GM06990 (cell line): ENCODE results near the gene DRD4.

Experiments
- DNase-seq: peaks from one replicate; pipeline ENCODE4 v3.0.0-alpha.2; 2011; ENCODE audit not compliant: insufficient read length; ENCODE audit errors: extremely low read depth
- H3K27me3 ChIP-seq: replicated peaks from 2 replicates; pipeline ENCODE4 v1.6.0; 2011; ENCODE audit warnings: low read length; ENCODE audit not compliant: control insufficient read depth, insufficient read depth
- H3K36me3 ChIP-seq: 2 replicates; pipeline ENCODE4 v1.5.1; 2011; ENCODE audit warnings: low read length; ENCODE audit not compliant: control insufficient read depth, insufficient read depth
- H3K4me3 ChIP-seq: replicated peaks from 2 replicates; pipeline ENCODE4 v1.5.1; 2011; ENCODE audit warnings: low read depth, mild to moderate bottlenecking, control low read depth, low read length
- TF ChIP-seq, protein P1 (sequence below): IDR thresholded peaks from 2 replicates; pipeline ENCODE4 v1.5.1; 2011; ENCODE audit warnings: low read length, control low read depth, mild to moderate bottlenecking, inconsistent platforms; ENCODE audit not compliant: insufficient read depth, poor library complexity, severe bottlenecking

The DRD4 gene

DNA sequence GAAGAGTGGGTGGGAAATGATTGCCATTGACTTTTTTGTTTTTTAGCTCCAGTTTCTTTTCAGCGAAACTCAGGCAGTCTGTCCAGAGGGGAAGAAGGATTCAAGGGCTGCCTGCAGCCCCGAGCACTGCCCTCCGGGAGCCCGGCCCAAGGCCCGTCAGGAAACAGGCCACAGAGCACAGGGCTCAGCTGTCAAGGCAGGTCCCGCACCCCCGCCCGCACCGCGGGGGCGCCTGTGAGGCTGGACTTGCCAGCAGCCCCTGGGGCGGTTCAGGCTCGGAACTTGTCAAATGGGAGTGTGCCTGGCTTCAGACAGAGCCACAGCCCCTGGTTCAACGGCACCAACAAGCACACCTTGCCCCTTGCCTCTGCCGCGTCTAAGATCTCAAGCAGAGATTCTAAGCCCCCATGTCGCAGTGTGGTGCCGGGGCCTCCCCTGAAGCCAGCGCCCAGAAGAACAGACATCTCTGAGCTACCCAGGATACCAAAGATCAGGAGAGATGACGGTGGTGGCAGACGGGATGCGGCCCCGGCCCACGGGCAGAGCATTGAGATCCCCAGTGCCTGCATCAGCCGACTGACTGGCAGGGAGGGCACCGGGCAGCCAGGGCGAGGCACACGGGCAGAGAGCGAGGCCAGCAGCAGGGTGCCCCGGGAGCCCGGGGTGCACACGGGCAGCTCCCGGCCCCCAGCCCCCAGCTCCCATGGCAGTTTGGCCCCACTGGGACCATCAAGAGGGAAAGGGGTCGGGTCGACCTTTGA, 29.9 kb upstream of the DRD4 start:
- H3K36me3 ChIP-seq, result peaks cover 44% of the 10 kb centered on the region
- H3K27me3 ChIP-seq, result no peaks in the 10 kb centered on the region
- TF ChIP-seq, protein P1, sequence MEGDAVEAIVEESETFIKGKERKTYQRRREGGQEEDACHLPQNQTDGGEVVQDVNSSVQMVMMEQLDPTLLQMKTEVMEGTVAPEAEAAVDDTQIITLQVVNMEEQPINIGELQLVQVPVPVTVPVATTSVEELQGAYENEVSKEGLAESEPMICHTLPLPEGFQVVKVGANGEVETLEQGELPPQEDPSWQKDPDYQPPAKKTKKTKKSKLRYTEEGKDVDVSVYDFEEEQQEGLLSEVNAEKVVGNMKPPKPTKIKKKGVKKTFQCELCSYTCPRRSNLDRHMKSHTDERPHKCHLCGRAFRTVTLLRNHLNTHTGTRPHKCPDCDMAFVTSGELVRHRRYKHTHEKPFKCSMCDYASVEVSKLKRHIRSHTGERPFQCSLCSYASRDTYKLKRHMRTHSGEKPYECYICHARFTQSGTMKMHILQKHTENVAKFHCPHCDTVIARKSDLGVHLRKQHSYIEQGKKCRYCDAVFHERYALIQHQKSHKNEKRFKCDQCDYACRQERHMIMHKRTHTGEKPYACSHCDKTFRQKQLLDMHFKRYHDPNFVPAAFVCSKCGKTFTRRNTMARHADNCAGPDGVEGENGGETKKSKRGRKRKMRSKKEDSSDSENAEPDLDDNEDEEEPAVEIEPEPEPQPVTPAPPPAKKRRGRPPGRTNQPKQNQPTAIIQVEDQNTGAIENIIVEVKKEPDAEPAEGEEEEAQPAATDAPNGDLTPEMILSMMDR, result no peak
- DNase-seq, result no peak
- H3K4me3 ChIP-seq, result no peak overlapping the region

DNA sequence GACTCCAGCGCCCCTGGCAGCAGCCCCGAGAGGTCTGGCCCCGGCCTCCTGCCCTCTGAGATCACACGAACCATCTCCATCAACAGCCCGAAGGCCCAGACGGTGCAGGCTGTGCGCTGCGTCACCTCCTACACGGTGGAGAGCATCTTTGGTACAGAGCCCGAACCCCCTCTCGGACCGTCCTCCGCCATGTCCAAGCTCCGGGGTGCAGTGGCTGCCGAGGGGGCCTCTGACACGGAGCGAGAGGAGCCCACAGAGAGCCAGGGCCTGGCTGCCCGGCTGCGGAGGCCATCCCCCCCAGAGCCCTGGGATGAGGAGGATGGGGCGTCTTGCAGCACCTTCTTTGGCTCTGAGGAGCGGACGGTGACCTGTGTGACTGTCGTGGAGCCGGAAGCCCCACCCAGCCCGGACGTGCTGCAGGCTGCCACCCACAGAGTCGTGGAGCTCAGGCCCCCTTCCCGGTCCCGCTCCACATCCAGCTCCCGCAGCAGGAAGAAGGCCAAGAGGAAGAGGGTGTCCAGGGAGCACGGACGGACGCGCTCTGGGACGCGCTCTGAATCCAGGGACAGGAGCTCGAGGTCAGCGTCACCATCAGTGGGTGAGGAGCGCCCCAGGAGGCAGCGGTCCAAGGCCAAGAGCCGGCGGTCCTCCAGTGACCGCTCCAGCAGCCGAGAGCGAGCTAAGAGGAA, 29.0 kb upstream of the DRD4 start:
- Histone ChIP-seq H3K4me3 (no peak overlapping the region), H3K36me3 (peaks cover 53% of the 10 kb centered on the region), H3K27me3 (no peaks in the 10 kb centered on the region)
- no peak for DNase-seq
- TF ChIP-seq, protein P1, result no peak

DNA sequence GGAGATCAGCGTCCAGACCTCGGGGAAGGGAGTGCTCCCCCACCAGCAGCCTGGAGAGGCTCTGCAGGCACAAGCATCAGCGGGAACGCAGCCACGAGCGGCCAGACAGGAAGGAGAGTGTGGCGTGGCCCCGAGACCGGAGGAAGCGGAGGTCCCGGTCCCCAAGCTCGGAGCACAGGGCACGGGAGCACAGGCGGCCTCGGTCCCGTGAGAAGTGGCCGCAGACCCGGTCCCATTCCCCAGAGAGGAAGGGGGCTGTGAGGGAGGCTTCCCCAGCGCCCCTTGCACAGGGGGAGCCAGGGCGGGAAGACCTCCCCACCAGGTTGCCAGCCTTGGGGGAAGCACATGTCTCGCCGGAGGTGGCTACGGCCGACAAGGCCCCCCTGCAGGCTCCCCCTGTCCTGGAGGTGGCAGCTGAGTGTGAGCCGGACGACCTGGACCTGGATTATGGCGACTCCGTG, 28.2 kb upstream of the DRD4 start:
- Histone ChIP-seq H3K4me3 (no peak overlapping the region), H3K36me3 (peaks cover 56% of the 10 kb centered on the region), H3K27me3 (no peaks in the 10 kb centered on the region)
- no peak for DNase-seq
- TF ChIP-seq, protein P1, result no peak

DNA sequence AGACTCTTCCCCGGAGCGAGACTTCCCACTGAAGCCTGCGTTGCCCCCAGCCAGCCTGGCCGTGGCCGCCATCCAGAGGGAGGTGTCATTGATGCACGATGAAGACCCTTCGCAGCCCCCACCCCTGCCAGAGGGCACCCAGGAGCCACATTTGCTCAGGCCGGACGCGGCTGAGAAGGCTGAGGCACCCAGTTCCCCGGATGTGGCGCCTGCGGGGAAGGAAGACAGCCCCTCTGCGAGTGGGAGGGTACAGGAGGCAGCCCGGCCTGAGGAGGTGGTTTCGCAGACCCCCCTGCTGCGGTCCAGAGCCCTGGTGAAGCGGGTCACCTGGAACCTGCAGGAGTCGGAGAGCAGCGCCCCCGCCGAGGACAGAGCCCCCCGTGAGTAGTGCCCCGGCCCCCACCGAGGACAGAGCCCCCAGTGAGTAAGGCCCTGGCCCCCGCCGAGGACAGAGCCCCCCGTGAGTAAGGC, 27.7 kb upstream of the DRD4 start:
- Histone ChIP-seq H3K36me3 (peaks cover 57% of the 10 kb centered on the region), H3K4me3 (no peak overlapping the region), H3K27me3 (no peaks in the 10 kb centered on the region)
- no peak for DNase-seq
- TF ChIP-seq, protein P1, result no peak

DNA sequence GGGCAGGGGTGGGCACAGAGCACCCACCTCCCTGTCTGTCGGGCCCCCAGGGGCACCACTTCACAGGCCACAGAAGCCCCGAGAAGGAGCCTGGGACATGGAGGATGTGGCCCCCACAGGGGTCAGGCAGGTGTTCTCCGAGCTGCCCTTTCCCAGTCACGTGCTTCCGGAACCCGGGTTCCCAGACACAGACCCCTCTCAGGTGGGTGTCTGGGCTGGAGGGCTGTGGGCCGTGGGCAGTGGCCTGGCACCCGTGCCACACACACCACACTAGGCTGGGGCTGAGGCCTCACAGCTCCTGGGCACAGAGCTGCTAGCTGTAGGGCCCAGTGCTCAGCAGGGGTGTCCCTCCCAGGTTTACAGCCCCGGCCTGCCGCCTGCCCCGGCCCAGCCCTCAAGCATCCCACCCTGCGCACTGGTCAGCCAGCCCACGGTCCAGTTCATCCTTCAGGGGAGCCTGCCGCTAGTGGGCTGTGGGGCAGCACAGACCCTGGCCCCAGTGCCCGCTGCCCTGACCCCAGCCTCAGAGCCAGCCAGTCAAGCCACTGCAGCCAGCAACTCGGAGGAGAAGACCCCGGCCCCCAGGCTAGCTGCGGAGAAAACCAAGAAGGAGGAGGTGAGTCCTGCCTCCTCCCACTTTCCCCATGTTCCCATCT, 26.8 kb upstream of the DRD4 start:
- H3K27me3 ChIP-seq, result no peaks in the 10 kb centered on the region
- no peak for DNase-seq
- TF ChIP-seq, protein P1, result no peak
- no peak overlapping the region for H3K4me3 ChIP-seq
- peaks cover 57% of the 10 kb centered on the region for H3K36me3 ChIP-seq
